H9 (cell line): ENCODE data around the gene C2orf49. TPM values are rescaled to one million over a fixed set of nuclear protein-coding genes. Genes with fewer than 3 reads are reported as not detected.
"Not testable (repeated sequence)": the region's sequence is repeated elsewhere in the genome, so short reads cannot be mapped to it uniquely, and the experiment has no call there.

ENCODE experiments used
- DNase-seq: peaks from one replicate; pipeline ENCODE4 v3.0.0-alpha.2; 2017
- H2AFZ ChIP-seq: one replicate; pipeline ENCODE4 v1.6.1; 2013; ENCODE audit warnings: mild to moderate bottlenecking, low read length, control low read depth, moderate library complexity
- H2AK5ac ChIP-seq: 2 replicates; pipeline ENCODE4 v1.6.1; 2013; ENCODE audit warnings: low read length, control low read depth, mixed read lengths; ENCODE audit not compliant: insufficient read length
- H2BK120ac ChIP-seq: one replicate; pipeline ENCODE4 v1.6.1; 2013; ENCODE audit warnings: low read depth, mild to moderate bottlenecking, low read length, control low read depth, inconsistent platforms; ENCODE audit not compliant: poor library complexity, severe bottlenecking
- H2BK12ac ChIP-seq: 2 replicates; pipeline ENCODE4 v1.6.1; 2013; ENCODE audit warnings: low read length, control low read depth, mixed read lengths, low read depth; ENCODE audit not compliant: insufficient read length
- H2BK15ac ChIP-seq: 2 replicates; pipeline ENCODE4 v1.6.1; 2013; ENCODE audit warnings: low read depth, low read length, control low read depth
- H2BK20ac ChIP-seq: one replicate; pipeline ENCODE4 v1.6.1; 2013; ENCODE audit warnings: low read depth, mild to moderate bottlenecking, low read length, control low read depth, inconsistent platforms; ENCODE audit not compliant: poor library complexity, severe bottlenecking
- H2BK5ac ChIP-seq: 2 replicates; pipeline ENCODE4 v1.6.1; 2013; ENCODE audit warnings: low read length, control low read depth, mixed read lengths; ENCODE audit not compliant: insufficient read length
- H3K14ac ChIP-seq: 2 replicates; pipeline ENCODE4 v1.6.1; 2013; ENCODE audit warnings: low read length, control low read depth; ENCODE audit not compliant: insufficient read depth
- H3K18ac ChIP-seq: 2 replicates; pipeline ENCODE4 v1.6.1; 2013; ENCODE audit warnings: low read depth, mild to moderate bottlenecking, mixed read lengths, low read length, control low read depth; ENCODE audit not compliant: insufficient read length
- H3K23ac ChIP-seq: 2 replicates; pipeline ENCODE4 v1.6.1; 2013; ENCODE audit warnings: low read length, control low read depth, mixed read lengths, low read depth; ENCODE audit not compliant: insufficient read length
- H3K23me2 ChIP-seq: 2 replicates; pipeline ENCODE4 v1.6.1; 2013; ENCODE audit warnings: low read depth, mild to moderate bottlenecking, mixed read lengths, low read length, control low read depth; ENCODE audit not compliant: insufficient read length, poor library complexity, severe bottlenecking
- H3K27ac ChIP-seq: 2 replicates; pipeline ENCODE4 v1.5.1; 2013; ENCODE audit warnings: low read length, control low read depth, mixed read lengths, low read depth; ENCODE audit not compliant: insufficient read length
- H3K27me3 ChIP-seq: 2 replicates; pipeline ENCODE4 v1.6.1; 2013; ENCODE audit warnings: low read length, control low read depth, inconsistent platforms; ENCODE audit not compliant: insufficient read depth
- H3K4ac ChIP-seq: 2 replicates; pipeline ENCODE4 v1.6.1; 2013; ENCODE audit warnings: low read depth, mild to moderate bottlenecking, control low read depth, inconsistent platforms, low read length, moderate library complexity
- H3K4me1 ChIP-seq: 2 replicates; pipeline ENCODE4 v1.6.1; 2013; ENCODE audit warnings: low read length, control low read depth, inconsistent platforms; ENCODE audit not compliant: insufficient read depth
- H3K4me2 ChIP-seq: 2 replicates; pipeline ENCODE4 v1.6.1; 2013; ENCODE audit warnings: low read length, control low read depth, mixed read lengths; ENCODE audit not compliant: insufficient read length, insufficient read depth
- H3K56ac ChIP-seq: 2 replicates; pipeline ENCODE4 v1.6.1; 2013; ENCODE audit warnings: low read depth, mild to moderate bottlenecking, mixed read lengths, low read length, control low read depth; ENCODE audit not compliant: insufficient read length
- H3K79me1 ChIP-seq: 2 replicates; pipeline ENCODE4 v1.6.1; 2013; ENCODE audit warnings: low read depth, mild to moderate bottlenecking, moderate library complexity, low read length, control low read depth, inconsistent platforms; ENCODE audit not compliant: insufficient read depth, poor library complexity, severe bottlenecking
- H3K79me2 ChIP-seq: 2 replicates; pipeline ENCODE4 v1.6.1; 2013; ENCODE audit warnings: low read length, control low read depth, inconsistent platforms; ENCODE audit not compliant: insufficient read depth
- H3K9ac ChIP-seq: 2 replicates; pipeline ENCODE4 v1.6.1; 2013; ENCODE audit warnings: low read length, control low read depth, mixed read lengths; ENCODE audit not compliant: insufficient read length; ENCODE audit errors: extremely low read depth
- H3K9me3 ChIP-seq: one replicate; pipeline ENCODE4 v1.6.1; 2013; ENCODE audit warnings: low read depth, low read length, inconsistent platforms; ENCODE audit not compliant: control insufficient read depth
- H3T11ph ChIP-seq: one replicate; pipeline ENCODE4 v1.6.1; 2013; ENCODE audit warnings: mild to moderate bottlenecking, low read length, control low read depth, inconsistent platforms
- H4K20me1 ChIP-seq: one replicate; pipeline ENCODE4 v1.6.1; 2013; ENCODE audit not compliant: control insufficient read depth, insufficient read length, insufficient read depth
- H4K5ac ChIP-seq: 2 replicates; pipeline ENCODE4 v1.6.1; 2013; ENCODE audit warnings: low read depth, mild to moderate bottlenecking, mixed read lengths, low read length, control low read depth; ENCODE audit not compliant: insufficient read length
- H4K8ac ChIP-seq: replicated peaks from 2 replicates; pipeline ENCODE4 v1.6.1; 2013; ENCODE audit warnings: low read length, control low read depth, mixed read lengths, low read depth; ENCODE audit not compliant: insufficient read length
- H4K91ac ChIP-seq: 2 replicates; pipeline ENCODE4 v1.6.1; 2013; ENCODE audit warnings: low read depth, mild to moderate bottlenecking, moderate library complexity, mixed read lengths, low read length, control low read depth; ENCODE audit not compliant: insufficient read length
- H3K27ac Mint-ChIP-seq, 3 experiments: 2 replicates in 2 of 3; 3 replicates in 1 of 3; pipeline ENCODE4 v1.8.0; 2020 to 2021; ENCODE audit warnings: mixed read lengths in 3 of 3, mild to moderate bottlenecking in 1 of 3, moderate library complexity in 1 of 3
- H3K27me3 Mint-ChIP-seq: 2 replicates; pipeline ENCODE4 v1.8.0; 2021; ENCODE audit warnings: low read depth, mild to moderate bottlenecking, moderate library complexity, mixed read lengths
- H3K36me3 Mint-ChIP-seq, 3 experiments: 2 replicates in 2 of 3; 3 replicates in 1 of 3; pipeline ENCODE4 v1.8.0; 2020 to 2021; ENCODE audit warnings: low read depth in 3 of 3, mixed read lengths in 3 of 3; ENCODE audit not compliant: insufficient read depth in 1 of 3
- H3K4me1 Mint-ChIP-seq, 2 experiments: 2 replicates each; pipeline ENCODE4 v1.8.0; 2020; ENCODE audit warnings: mixed read lengths in 2 of 2
- H3K4me3 Mint-ChIP-seq, 2 experiments: 2 replicates in 1 of 2; 3 replicates in 1 of 2; pipeline ENCODE4 v1.8.0; 2020 to 2021; ENCODE audit warnings: mild to moderate bottlenecking in 2 of 2, mixed read lengths in 2 of 2, moderate library complexity in 1 of 2
- H3K9me3 Mint-ChIP-seq, 2 experiments: 2 replicates in 1 of 2; 3 replicates in 1 of 2; pipeline ENCODE4 v1.8.0; 2020; ENCODE audit warnings: mild to moderate bottlenecking in 2 of 2, mixed read lengths in 2 of 2, moderate library complexity in 1 of 2
- CTCF ChIP-seq: fragments of 200-600 bp; sonication (generic); conservative IDR thresholded peaks from 3 replicates; pipeline ENCODE4 v1.8.0; 2021; ENCODE audit warnings: antibody characterized with exemption, mild to moderate bottlenecking
- WGBS: extraction: QIAGEN DNeasy Blood & Tissue Kit; methylation state at CpG from one replicate; pipeline ENCODE4 v1.1.7; 2013; ENCODE audit warnings: missing lambda C conversion rate, low lambda C conversion rate, mixed read lengths; ENCODE audit not compliant: insufficient read length; ENCODE audit errors: extremely low coverage; 5-methylcytosine and 5-hydroxymethylcytosine counted together
- total RNA-seq: library from RNA; stranded (reverse); gene quantifications from 2 replicates; pipeline ENCODE4 v1.2.1, GENCODE V29; 2021

The C2orf49 gene
- total RNA-seq, 1 experiment from 2014 or later, result 18.8 TPM

- H3K4me2 ChIP-seq, result no peak overlapping the region
- H2BK5ac ChIP-seq, result no peak overlapping the region
- H3K9me3 ChIP-seq, result no peaks in the 10 kb centered on the region
- H4K20me1 ChIP-seq, result no peaks in the 10 kb centered on the region
- H3K27me3 ChIP-seq, result no peaks in the 10 kb centered on the region
- no peaks in the 10 kb centered on the region for H3K9me3 Mint-ChIP-seq
- H3K4me1 ChIP-seq, result peaks cover 10% of the 10 kb centered on the region; the same call in 1 of the 2 replicates
- H2BK12ac ChIP-seq, result no peak overlapping the region
- no peak overlapping the region for H2BK120ac ChIP-seq
- no peak overlapping the region for H2BK20ac ChIP-seq
- no peak overlapping the region for H3K4ac ChIP-seq
- H3K4me1 Mint-ChIP-seq, result peaks cover 30 to 32% of the 10 kb centered on the region in 2 experiments
- H3K23me2 ChIP-seq, result peaks cover 12% of the 10 kb centered on the region
- no peak for TF ChIP-seq CTCF
- H3K14ac ChIP-seq, result no peak overlapping the region
- no peak overlapping the region for H3K9ac ChIP-seq
- H3K4me3 Mint-ChIP-seq, result no peak overlapping the region
- no peak overlapping the region for H2AFZ ChIP-seq
- H3K23ac ChIP-seq, result no peak overlapping the region
- DNase-seq, result no peak
- H2AK5ac ChIP-seq, result no peak overlapping the region
- H4K5ac ChIP-seq, result no peak overlapping the region
- no peak overlapping the region for H3K18ac ChIP-seq
- peaks cover 7% of the 10 kb centered on the region; the same call in 1 of the 2 replicates for H3K79me2 ChIP-seq
- WGBS, result no CpG with 5 or more reads among the region's 3 CpGs
- H3K56ac ChIP-seq, result no peak overlapping the region
- peaks cover 3% of the 10 kb centered on the region; the same call in 1 of the 2 replicates for H3K27me3 Mint-ChIP-seq
- H3T11ph ChIP-seq, result no peak overlapping the region
- H3K79me1 ChIP-seq, result no peaks in the 10 kb centered on the region
- no peaks in the 10 kb centered on the region; a peak in 2 of 7 replicates for H3K36me3 Mint-ChIP-seq
- H4K8ac ChIP-seq, result no peak overlapping the region
- no peak overlapping the region for H4K91ac ChIP-seq
- peak overlapping the region in 1 of 3 experiments; percentile 62; a peak in 2 of 7 replicates for H3K27ac Mint-ChIP-seq
- no peak overlapping the region for H2BK15ac ChIP-seq
- no peak overlapping the region for H3K27ac ChIP-seq
These were observed 11.9 kb upstream of the C2orf49 start for GRCh38 chr2:105325389-105325963.

- H2AK5ac ChIP-seq, H3K4me2 ChIP-seq, H2BK12ac ChIP-seq, H2BK5ac ChIP-seq, H3K4me3 Mint-ChIP-seq, H3K9me3 ChIP-seq, DNase-seq, H2BK15ac ChIP-seq, H3K36me3 Mint-ChIP-seq, H3K79me2 ChIP-seq, H4K91ac ChIP-seq, H4K20me1 ChIP-seq, H3K56ac ChIP-seq, H3K23ac ChIP-seq, H3K9ac ChIP-seq, H2BK20ac ChIP-seq, H3T11ph ChIP-seq, H4K5ac ChIP-seq, H4K8ac ChIP-seq, H3K18ac ChIP-seq, H3K14ac ChIP-seq, H2BK120ac ChIP-seq, H3K27ac ChIP-seq, H3K4ac ChIP-seq, H3K79me1 ChIP-seq, H2AFZ ChIP-seq, H3K27ac Mint-ChIP-seq, H3K27me3 Mint-ChIP-seq, H3K9me3 Mint-ChIP-seq, H3K27me3 ChIP-seq: not testable (repeated sequence)
- no CpG with 5 or more reads among the region's 3 CpGs for WGBS
- Histone ChIP-seq H3K23me2 (peaks cover 12% of the 10 kb centered on the region), H3K4me1 (peaks cover 10% of the 10 kb centered on the region; the same call in 1 of the 2 replicates)
- peaks cover 33 to 35% of the 10 kb centered on the region in 2 experiments for H3K4me1 Mint-ChIP-seq
These were observed 10.1 kb upstream of the C2orf49 start for GRCh38 chr2:105327271-105327670.
